ENCODE results near the gene C1orf74.
A peak's percentile ranks its signal among the peaks of the same experiment; 100 is the strongest.

C1orf74 gene

GRCh38 chr1:209749670-209750323, 34.6 kb downstream of the C1orf74 start:
- Mint-ChIP-seq H3K27ac (peak overlapping the region; percentile 84), H3K27me3 (ENCODE audit: low read depth) (no peaks in the 10 kb centered on the region), H3K9me3 (no peaks in the 10 kb centered on the region), H3K4me3 (peak overlapping the region; percentile 46), H3K4me1 (ENCODE audit: low read depth) (peaks cover 63% of the 10 kb centered on the region), H3K36me3 (ENCODE audit: low read depth) (peaks cover 5% of the 10 kb centered on the region)

DNA sequence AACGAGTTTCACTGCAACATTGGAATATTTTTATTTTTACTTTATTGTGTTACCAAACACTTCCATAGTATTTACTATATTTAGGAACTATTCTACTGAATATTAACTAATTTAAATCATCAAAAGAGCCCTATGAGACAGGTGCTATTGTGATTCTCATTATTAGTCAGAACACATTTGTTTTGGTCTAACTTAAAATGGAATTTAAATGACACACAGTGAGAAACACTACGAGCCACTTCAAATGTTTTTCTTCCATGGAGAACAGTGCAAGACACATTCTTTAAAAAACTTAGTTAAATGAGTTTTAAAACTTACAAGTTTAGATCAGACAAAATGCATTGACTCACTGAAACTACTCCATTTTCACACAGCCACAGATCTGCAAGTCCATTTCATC, 35.2 kb downstream of the C1orf74 start:
- peaks cover 5% of the 10 kb centered on the region for H3K36me3 Mint-ChIP-seq (ENCODE audit: low read depth)
- peaks cover 62% of the 10 kb centered on the region for H3K4me1 Mint-ChIP-seq (ENCODE audit: low read depth)
- H3K9me3 Mint-ChIP-seq: no peaks in the 10 kb centered on the region
- peak overlapping the region; percentile 46 for H3K4me3 Mint-ChIP-seq
- H3K27ac Mint-ChIP-seq: peak overlapping the region; percentile 84
- no peaks in the 10 kb centered on the region for H3K27me3 Mint-ChIP-seq (ENCODE audit: low read depth)

DNA sequence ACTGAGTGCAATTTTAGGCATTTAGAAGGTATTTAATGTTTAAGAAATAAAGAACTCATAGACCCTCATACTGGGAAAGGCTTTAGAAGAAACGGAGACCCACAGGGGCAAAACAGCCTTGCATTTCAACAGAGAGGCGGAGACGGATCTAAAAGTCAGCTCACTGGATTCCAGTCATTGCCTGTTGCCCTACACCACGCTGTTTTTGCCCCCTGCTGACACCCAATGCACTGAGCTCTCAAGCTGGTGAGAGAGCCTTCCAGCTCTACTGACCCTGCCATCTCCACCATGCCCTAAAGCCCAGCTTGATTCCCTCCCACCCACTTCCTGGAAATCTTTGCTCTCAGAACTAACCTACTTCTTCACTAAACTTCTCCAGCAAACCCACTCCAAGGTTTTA, 35.7 kb downstream of the C1orf74 start:
- H3K27ac Mint-ChIP-seq: peak overlapping the region; percentile 96
- no peaks in the 10 kb centered on the region for H3K9me3 Mint-ChIP-seq
- no peaks in the 10 kb centered on the region for H3K27me3 Mint-ChIP-seq (ENCODE audit: low read depth)
- H3K4me3 Mint-ChIP-seq: peak overlapping the region; percentile 83
- peaks cover 5% of the 10 kb centered on the region for H3K36me3 Mint-ChIP-seq (ENCODE audit: low read depth)
- peaks cover 58% of the 10 kb centered on the region for H3K4me1 Mint-ChIP-seq (ENCODE audit: low read depth)

GRCh38 chr1:209747580-209748262, 36.6 kb downstream of the C1orf74 start:
- peak overlapping the region; percentile 96 for H3K27ac Mint-ChIP-seq
- no peaks in the 10 kb centered on the region for H3K27me3 Mint-ChIP-seq (ENCODE audit: low read depth)
- peaks cover 5% of the 10 kb centered on the region for H3K36me3 Mint-ChIP-seq (ENCODE audit: low read depth)
- H3K9me3 Mint-ChIP-seq: no peaks in the 10 kb centered on the region
- peaks cover 58% of the 10 kb centered on the region for H3K4me1 Mint-ChIP-seq (ENCODE audit: low read depth)
- peak overlapping the region; percentile 83 for H3K4me3 Mint-ChIP-seq

- no peak overlapping the region for H3K27ac Mint-ChIP-seq
- H3K9me3 Mint-ChIP-seq: no peaks in the 10 kb centered on the region
- peaks cover 57% of the 10 kb centered on the region for H3K4me1 Mint-ChIP-seq (ENCODE audit: low read depth)
- no peaks in the 10 kb centered on the region for H3K36me3 Mint-ChIP-seq (ENCODE audit: low read depth)
- H3K4me3 Mint-ChIP-seq: no peak overlapping the region
- no peaks in the 10 kb centered on the region for H3K27me3 Mint-ChIP-seq (ENCODE audit: low read depth)
These were observed 37.8 kb downstream of the C1orf74 start for GRCh38 chr1:209746451-209747165.

DNA sequence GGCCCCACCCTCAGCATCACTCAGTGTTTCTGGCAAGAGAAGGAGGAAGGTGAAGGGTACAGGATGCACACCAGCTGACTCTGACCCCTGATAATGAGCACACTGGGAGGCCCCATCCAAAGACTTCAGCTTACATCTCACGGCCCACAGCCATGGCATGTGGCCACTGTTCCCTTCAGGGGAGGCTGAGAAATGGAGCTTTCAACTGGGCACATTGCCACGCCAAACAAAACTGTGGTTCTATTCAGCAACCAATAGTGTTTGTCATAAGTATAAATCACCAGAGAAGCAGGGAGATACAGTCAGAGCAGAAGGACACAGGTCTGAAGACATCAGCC, 41.2 kb downstream of the C1orf74 start:
- H3K9me3 Mint-ChIP-seq: no peaks in the 10 kb centered on the region
- H3K27ac Mint-ChIP-seq: peak overlapping the region; percentile 24
- no peaks in the 10 kb centered on the region for H3K36me3 Mint-ChIP-seq (ENCODE audit: low read depth)
- no peak overlapping the region for H3K4me3 Mint-ChIP-seq
- peaks cover 36% of the 10 kb centered on the region for H3K4me1 Mint-ChIP-seq (ENCODE audit: low read depth)
- no peaks in the 10 kb centered on the region for H3K27me3 Mint-ChIP-seq (ENCODE audit: low read depth)

GRCh38 chr1:209742409-209743144, 41.8 kb downstream of the C1orf74 start:
- Mint-ChIP-seq H3K9me3 (no peaks in the 10 kb centered on the region), H3K36me3 (ENCODE audit: low read depth) (peaks cover 2% of the 10 kb centered on the region), H3K27ac (peak overlapping the region; percentile 24), H3K4me3 (no peak overlapping the region), H3K4me1 (ENCODE audit: low read depth) (peaks cover 30% of the 10 kb centered on the region), H3K27me3 (ENCODE audit: low read depth) (no peaks in the 10 kb centered on the region)

DNA sequence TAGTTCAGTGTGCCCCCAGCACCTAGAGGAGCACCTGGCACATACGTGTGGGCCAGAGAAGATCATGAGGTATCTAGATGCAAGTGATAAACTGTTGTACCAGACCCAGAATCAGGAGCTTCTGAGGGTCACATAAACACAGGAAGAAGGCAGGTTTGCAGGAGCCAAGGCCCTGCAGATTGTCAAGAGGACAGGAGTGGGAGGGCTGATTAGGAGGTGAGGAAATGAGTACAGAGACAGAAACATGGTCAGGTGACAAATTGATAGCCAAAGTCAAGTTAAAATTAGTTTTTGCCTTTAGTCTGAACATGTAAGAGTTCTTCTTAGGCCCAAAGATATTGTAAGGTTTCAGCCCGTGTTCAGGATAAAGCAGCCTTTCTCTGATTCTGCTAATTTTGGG, 42.5 kb downstream of the C1orf74 start:
- H3K27me3 Mint-ChIP-seq (ENCODE audit: low read depth): no peaks in the 10 kb centered on the region
- no peaks in the 10 kb centered on the region for H3K9me3 Mint-ChIP-seq
- no peak overlapping the region for H3K4me3 Mint-ChIP-seq
- no peak overlapping the region for H3K27ac Mint-ChIP-seq
- peaks cover 25% of the 10 kb centered on the region for H3K4me1 Mint-ChIP-seq (ENCODE audit: low read depth)
- H3K36me3 Mint-ChIP-seq (ENCODE audit: low read depth): peaks cover 2% of the 10 kb centered on the region

DNA sequence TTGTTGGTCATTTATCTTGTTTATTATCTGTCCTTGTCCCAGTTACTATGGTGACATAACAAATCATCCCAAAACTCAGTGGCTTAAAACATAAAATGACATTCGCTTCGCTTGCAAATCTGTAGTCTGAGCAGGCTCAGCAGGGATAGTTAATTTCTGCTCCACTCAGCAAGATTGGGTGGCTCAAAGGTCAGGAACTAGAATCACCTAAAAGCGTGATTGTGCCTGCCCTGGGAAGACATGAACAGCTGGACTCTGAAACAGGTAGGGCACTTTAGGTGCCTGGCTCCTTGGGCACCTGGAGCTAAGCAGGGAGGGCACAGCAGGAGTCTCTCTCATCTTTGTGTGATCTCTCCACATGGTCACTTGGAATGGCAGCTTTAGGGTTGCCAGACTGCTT, 43.2 kb downstream of the C1orf74 start:
- Mint-ChIP-seq H3K4me3 (no peak overlapping the region), H3K27ac (no peak overlapping the region), H3K4me1 (ENCODE audit: low read depth) (peaks cover 25% of the 10 kb centered on the region), H3K9me3 (no peaks in the 10 kb centered on the region), H3K27me3 (ENCODE audit: low read depth) (no peaks in the 10 kb centered on the region), H3K36me3 (ENCODE audit: low read depth) (peaks cover 5% of the 10 kb centered on the region)

DNA sequence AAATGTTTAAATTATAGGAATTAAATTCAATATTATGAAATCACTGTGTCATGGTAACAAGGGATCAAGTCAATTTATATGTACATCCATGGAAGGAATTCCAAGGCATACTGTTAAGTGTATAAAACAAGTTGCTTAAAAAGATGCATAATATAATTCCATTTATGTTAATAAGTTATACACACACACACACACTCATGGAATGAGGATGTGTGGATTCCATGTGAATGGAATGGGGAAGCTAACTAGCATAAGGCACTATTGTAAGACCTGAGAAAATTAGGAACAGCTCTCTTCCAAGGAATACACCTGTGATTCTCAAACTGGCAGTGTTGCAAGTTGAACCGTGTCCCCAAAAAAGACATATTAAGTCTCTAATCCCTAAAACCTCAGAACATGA, 46.1 kb downstream of the C1orf74 start:
- H3K36me3 Mint-ChIP-seq (ENCODE audit: low read depth): peaks cover 14% of the 10 kb centered on the region
- peaks cover 30% of the 10 kb centered on the region for H3K4me1 Mint-ChIP-seq (ENCODE audit: low read depth)
- no peak overlapping the region for H3K27ac Mint-ChIP-seq
- no peak overlapping the region for H3K4me3 Mint-ChIP-seq
- no peaks in the 10 kb centered on the region for H3K27me3 Mint-ChIP-seq (ENCODE audit: low read depth)
- H3K9me3 Mint-ChIP-seq: no peaks in the 10 kb centered on the region

- no peak overlapping the region for H3K4me3 Mint-ChIP-seq
- H3K27ac Mint-ChIP-seq: no peak overlapping the region
- peaks cover 27% of the 10 kb centered on the region for H3K4me1 Mint-ChIP-seq (ENCODE audit: low read depth)
- no peaks in the 10 kb centered on the region for H3K27me3 Mint-ChIP-seq (ENCODE audit: low read depth)
- peaks cover 20% of the 10 kb centered on the region for H3K36me3 Mint-ChIP-seq (ENCODE audit: low read depth)
- H3K9me3 Mint-ChIP-seq: no peaks in the 10 kb centered on the region
These were observed 47.2 kb downstream of the C1orf74 start for GRCh38 chr1:209737118-209737505.

GRCh38 chr1:209736490-209737117, 47.8 kb downstream of the C1orf74 start:
- Mint-ChIP-seq H3K36me3 (ENCODE audit: low read depth) (peaks cover 20% of the 10 kb centered on the region), H3K4me3 (no peak overlapping the region), H3K9me3 (no peaks in the 10 kb centered on the region), H3K27me3 (ENCODE audit: low read depth) (no peaks in the 10 kb centered on the region), H3K4me1 (ENCODE audit: low read depth) (peaks cover 22% of the 10 kb centered on the region), H3K27ac (no peak overlapping the region)

GRCh38 chr1:209733409-209734192, 50.8 kb downstream of the C1orf74 start:
- H3K36me3 Mint-ChIP-seq (ENCODE audit: low read depth): peaks cover 24% of the 10 kb centered on the region
- no peaks in the 10 kb centered on the region for H3K27me3 Mint-ChIP-seq (ENCODE audit: low read depth)
- H3K9me3 Mint-ChIP-seq: peaks cover 12% of the 10 kb centered on the region
- H3K27ac Mint-ChIP-seq: no peak overlapping the region
- H3K4me3 Mint-ChIP-seq: no peak overlapping the region
- H3K4me1 Mint-ChIP-seq (ENCODE audit: low read depth): peaks cover 24% of the 10 kb centered on the region

Data from T-helper 1 cell treated with Interleukin-12 subunit alpha and Interleukin-12 subunit beta and Interleukin-4 antibody, amounts not matched to agents 30 μg/mL and 1 μg/mL, for 36 hours (primary cell).